Upper lobe of left lung (tissue), 6 donors: ENCODE measurements around the gene ATL2. TPM values are rescaled to one million over a fixed set of nuclear protein-coding genes. Genes with fewer than 3 reads are reported as not detected.

Source experiments
- ATAC-seq, 2 donors: fragments of 200-7000 bp; cut with Tn5 transposase; one replicate each; pipeline ENCODE4 v1.9.1; 2022; ENCODE audit warnings: mild to moderate bottlenecking in 2 of 2, moderate library complexity in 2 of 2; ENCODE audit not compliant: low FRiP score in 2 of 2
- DNase-seq, 2 donors: peaks; one replicate each; pipeline ENCODE4 v3.0.0-alpha.2; 2019 to 2020
- H3K27ac ChIP-seq, 4 donors: fragments of 200-600 bp; sonication (generic); one replicate each; pipeline ENCODE4 v1.5.1; 2016 to 2019
- H3K27me3 ChIP-seq, 4 donors: fragments of 200-600 bp; sonication (generic); one replicate each; pipeline ENCODE4 v1.5.1; 2017 to 2019
- H3K36me3 ChIP-seq, 4 donors: fragments of 200-600 bp; sonication (generic); one replicate each; pipeline ENCODE4 v1.5.1; 2016 to 2019
- H3K4me1 ChIP-seq, 4 donors: fragments of 200-600 bp; sonication (generic); one replicate each; pipeline ENCODE4 v1.5.1; 2018 to 2019
- H3K4me3 ChIP-seq, 4 donors: fragments of 200-600 bp; sonication (generic); one replicate each; pipeline ENCODE4 v1.5.1; 2017 to 2019; ENCODE audit warnings: mild to moderate bottlenecking in 2 of 4, moderate library complexity in 1 of 4
- H3K9me3 ChIP-seq, 4 donors: fragments of 200-600 bp; sonication (generic); one replicate each; pipeline ENCODE4 v1.5.1; 2018 to 2019
- CTCF ChIP-seq, 6 experiments: fragments of 450-650 bp in 4 of 6; fragments of 200-600 bp in 2 of 6; sonication (generic) in 2 of 6; IDR thresholded peaks; one replicate each; pipeline ENCODE4 v1.5.1; 2016 to 2019; ENCODE audit warnings: antibody characterized with exemption in 6 of 6
- EP300 ChIP-seq, 4 donors: sonication (generic); formaldehyde crosslinking; IDR thresholded peaks; one replicate each; pipeline ENCODE4 v1.5.1; 2017; ENCODE audit warnings: antibody characterized with exemption in 4 of 4, control low read depth in 2 of 4
- POLR2A ChIP-seq, 4 donors: fragments of 450-650 bp; IDR thresholded peaks; one replicate each; pipeline ENCODE4 v1.5.1; 2016 to 2017; ENCODE audit warnings: antibody characterized with exemption in 4 of 4, mild to moderate bottlenecking in 2 of 4
- POLR2AphosphoS5 ChIP-seq, 2 donors: sonication (generic); formaldehyde crosslinking; IDR thresholded peaks; one replicate each; pipeline ENCODE4 v1.5.1; 2017; ENCODE audit warnings: antibody characterized with exemption in 2 of 2
- WGBS, 2 donors: methylation state at CpG; one replicate each; pipeline ENCODE4 v1.1.5; 2017 to 2018; 5-methylcytosine and 5-hydroxymethylcytosine counted together
- total RNA-seq, 6 donors: library from RNA; depleted of rRNA in 4 of 6; stranded (reverse); fragments of >200 nt in 4 of 6; gene quantifications; one replicate each; pipeline versions ENCODE4 v1.1.0 to v1.2.1, GENCODE V29; 2016 to 2021
- donor health status: DM: no; HTN: no; CAD: no; lungs with moderate emphysema.
- donor health status: DM: no; HTN: yes; CAD: no; lungs with severe emphysema.

Gene ATL2
- total RNA-seq, 6 donors from 2014 or later = 43.9 to 150 (median 68.1) TPM

GRCh38 chr2:38374984-38375383 lies 2.1 kb downstream of the ATL2 start:
- TF ChIP-seq POLR2A (IDR thresholded peaks at IDR 0.05) (no peak), POLR2AphosphoS5 (IDR thresholded peaks at IDR 0.05) (no peak), CTCF (IDR thresholded peaks at IDR 0.05) (peak in 1 of 6 experiments; percentile 5), EP300 (IDR thresholded peaks at IDR 0.05) (no peak)
- Histone ChIP-seq H3K9me3 (no peaks in the 10 kb centered on the region), H3K36me3 (no peaks in the 10 kb centered on the region), H3K27me3 (no peaks in the 10 kb centered on the region), H3K27ac (peak overlapping the region; percentile 94 to 100 (median 98)), H3K4me3 (peak overlapping the region in 3 of 4 donors; percentile 82 to 92 (median 89)), H3K4me1 (peaks cover 30 to 52% (median 39%) of the 10 kb centered on the region in 4 donors)
- WGBS, 2 donors = 52 to 59% methylated on average over 2 of the region's 2 CpGs
- no peak for DNase-seq
- ATAC-seq = no peak

- no peaks in the 10 kb centered on the region for H3K36me3 ChIP-seq
- no peak overlapping the region for H3K4me3 ChIP-seq
- DNase-seq = no peak
- ATAC-seq = peak in 1 of 2 donors; percentile 65
- no peak overlapping the region for H3K27ac ChIP-seq
- TF ChIP-seq CTCF (IDR thresholded peaks at IDR 0.05) (no peak), POLR2A (IDR thresholded peaks at IDR 0.05) (no peak), POLR2AphosphoS5 (IDR thresholded peaks at IDR 0.05) (no peak), EP300 (IDR thresholded peaks at IDR 0.05) (no peak)
- no peaks in the 10 kb centered on the region for H3K9me3 ChIP-seq
- peaks cover 24 to 46% (median 36%) of the 10 kb centered on the region in 4 donors for H3K4me1 ChIP-seq
- H3K27me3 ChIP-seq = no peaks in the 10 kb centered on the region
- 70 to 75% methylated on average over 5 of the region's 5 CpGs for WGBS, 2 donors
Measured at GRCh38 chr2:38371235-38371634, 5.8 kb downstream of the ATL2 start.

- H3K9me3 ChIP-seq = no peaks in the 10 kb centered on the region
- TF ChIP-seq POLR2AphosphoS5 (IDR thresholded peaks at IDR 0.05) = no peak
- TF ChIP-seq POLR2A (IDR thresholded peaks at IDR 0.05) = no peak
- no peak for TF ChIP-seq EP300 (IDR thresholded peaks at IDR 0.05)
- no peak for TF ChIP-seq CTCF (IDR thresholded peaks at IDR 0.05)
- H3K27me3 ChIP-seq = no peaks in the 10 kb centered on the region
- ATAC-seq (no peak), DNase-seq (no peak)
- H3K4me3 ChIP-seq = no peak overlapping the region
- WGBS, 2 donors = 89 to 94% methylated on average over 5 of the region's 5 CpGs
- no peak overlapping the region for H3K27ac ChIP-seq
- H3K36me3 ChIP-seq = no peaks in the 10 kb centered on the region
- peaks cover 23 to 48% (median 37%) of the 10 kb centered on the region in 4 donors for H3K4me1 ChIP-seq
Measured at GRCh38 chr2:38370664-38371063, 6.4 kb downstream of the ATL2 start.

GRCh38 chr2:38362232-38362631 lies 14.8 kb downstream of the ATL2 start:
- H3K36me3 ChIP-seq = peaks cover 0 to 4% (median 1%) of the 10 kb centered on the region in 4 donors
- no peak overlapping the region for H3K27ac ChIP-seq
- H3K4me3 ChIP-seq = no peak overlapping the region
- H3K4me1 ChIP-seq = peaks cover 8 to 18% (median 13%) of the 10 kb centered on the region in 4 donors
- TF ChIP-seq POLR2AphosphoS5 (IDR thresholded peaks at IDR 0.05) = no peak
- TF ChIP-seq POLR2A (IDR thresholded peaks at IDR 0.05) = no peak
- TF ChIP-seq CTCF (IDR thresholded peaks at IDR 0.05) = no peak
- TF ChIP-seq EP300 (IDR thresholded peaks at IDR 0.05) = no peak
- DNase-seq (no peak), ATAC-seq (peak in 1 of 2 donors; percentile 46)
- 52 to 66% methylated on average over 2 of the region's 2 CpGs for WGBS, 2 donors
- H3K9me3 ChIP-seq = no peaks in the 10 kb centered on the region
- no peaks in the 10 kb centered on the region for H3K27me3 ChIP-seq

- WGBS, 2 donors = 74 to 90% methylated on average over 2 of the region's 2 CpGs
- TF ChIP-seq POLR2A (IDR thresholded peaks at IDR 0.05) (no peak), POLR2AphosphoS5 (IDR thresholded peaks at IDR 0.05) (no peak), CTCF (IDR thresholded peaks at IDR 0.05) (no peak), EP300 (IDR thresholded peaks at IDR 0.05) (no peak)
- H3K27ac ChIP-seq = no peak overlapping the region
- no peaks in the 10 kb centered on the region for H3K27me3 ChIP-seq
- DNase-seq = no peak
- peaks cover 0 to 13% (median 3%) of the 10 kb centered on the region in 4 donors for H3K4me1 ChIP-seq
- no peak overlapping the region for H3K4me3 ChIP-seq
- H3K36me3 ChIP-seq = peaks cover 0 to 4% (median 1%) of the 10 kb centered on the region in 4 donors
- no peaks in the 10 kb centered on the region for H3K9me3 ChIP-seq
- no peak for ATAC-seq
Measured at GRCh38 chr2:38360177-38360576, 16.9 kb downstream of the ATL2 start.
